Lung (tissue), 12 donors: ENCODE measurements around the gene ACHE. TPM values are rescaled to one million over a fixed set of nuclear protein-coding genes. Genes with fewer than 3 reads are reported as not detected.

ENCODE experiments used
- ATAC-seq: fragments of 200-7000 bp; cut with Tn5 transposase; one replicate; pipeline ENCODE4 v1.9.1; 2020; ENCODE audit warnings: moderate number of reproducible peaks; ENCODE audit not compliant: insufficient read depth, low FRiP score
- DNase-seq, 3 donors: peaks; one replicate each; pipeline ENCODE4 v3.0.0-alpha.2; 2013 to 2017
- H3K27ac ChIP-seq, 2 donors: one replicate each; pipeline ENCODE4 v1.5.1; 2013; ENCODE audit warnings: mild to moderate bottlenecking in 2 of 2, moderate library complexity in 2 of 2, control low read depth in 1 of 2, inconsistent platforms in 1 of 2, low read depth in 1 of 2, low read length in 1 of 2
- H3K27me3 ChIP-seq, 3 donors: one replicate each; pipeline ENCODE4 v1.5.1; 2013; ENCODE audit warnings: low read length in 2 of 3; ENCODE audit not compliant: control insufficient read depth in 3 of 3, insufficient read depth in 3 of 3
- H3K36me3 ChIP-seq, 4 donors: one replicate each; pipeline ENCODE4 v1.5.1; 2013; ENCODE audit warnings: low read length in 4 of 4, mild to moderate bottlenecking in 1 of 4, moderate library complexity in 1 of 4; ENCODE audit not compliant: control insufficient read depth in 4 of 4, insufficient read depth in 4 of 4
- H3K4me1 ChIP-seq, 5 donors: one replicate each; pipeline ENCODE4 v1.5.1; 2013; ENCODE audit warnings: low read length in 5 of 5, mild to moderate bottlenecking in 2 of 5, moderate library complexity in 1 of 5; ENCODE audit not compliant: control insufficient read depth in 5 of 5, insufficient read depth in 5 of 5
- H3K4me3 ChIP-seq: one replicate; pipeline ENCODE4 v1.5.1; 2013; ENCODE audit warnings: mild to moderate bottlenecking, control low read depth, moderate library complexity
- H3K9ac ChIP-seq, 2 donors: one replicate each; pipeline ENCODE4 v1.5.1; 2013; ENCODE audit warnings: low read length in 2 of 2, control low read depth in 1 of 2; ENCODE audit not compliant: insufficient read depth in 1 of 2
- H3K9me3 ChIP-seq, 4 donors: one replicate each; pipeline ENCODE4 v1.5.1; 2013; ENCODE audit warnings: low read length in 3 of 4, mild to moderate bottlenecking in 1 of 4, moderate library complexity in 1 of 4; ENCODE audit not compliant: control insufficient read depth in 4 of 4, insufficient read depth in 3 of 4
- CTCF ChIP-seq: IDR thresholded peaks from 2 replicates; pipeline ENCODE4 v1.5.1; 2012; ENCODE audit warnings: mild to moderate bottlenecking; ENCODE audit errors: control extremely low read depth, extremely low read depth
- WGBS, 2 donors: extraction: QIAGEN DNeasy Blood & Tissue Kit; methylation state at CpG; one replicate each; pipeline ENCODE4 v1.1.7; 2013; 5-methylcytosine and 5-hydroxymethylcytosine counted together
- polyA plus RNA-seq, 2 donors: library from polyadenylated mRNA; stranded (reverse); fragments of 200-250 nt; gene quantifications; one replicate each; pipeline ENCODE4 v1.2.1, GENCODE V29; 2013
- total RNA-seq, 2 donors: library from RNA; depleted of rRNA in 1 of 2; stranded (reverse); fragments of >200 nt in 1 of 2; gene quantifications; one replicate each; pipeline ENCODE4 v1.2.1, GENCODE V29; 2014 to 2021
- donor health status: control.
- donor health status: control.
- donor health status: Bipolar disorder and iron deficiency.
- donor health status: healthy.
- donor health status: DM: yes; HTN: yes; CAD: no.

Gene ACHE
- total and polyA plus RNA-seq, 4 donors = 2.6 to 8.2 (median 6.7) TPM

- H3K9ac ChIP-seq = peak overlapping the region; percentile 46 to 83
- peak overlapping the region; percentile 96 for H3K4me3 ChIP-seq
- H3K4me1 ChIP-seq = peaks cover 3 to 20% (median 12%) of the 10 kb centered on the region in 5 donors
- no peaks in the 10 kb centered on the region for H3K27me3 ChIP-seq
- peak; percentile 13 for ATAC-seq
- DNase-seq = peak in 1 of 3 donors; percentile 47
- 0% methylated on average over 35 to 39 of the region's 39 CpGs for WGBS, 2 donors
- H3K9me3 ChIP-seq = no peaks in the 10 kb centered on the region
- H3K36me3 ChIP-seq = peaks cover 2 to 37% (median 30%) of the 10 kb centered on the region in 4 donors
- no peak for TF ChIP-seq CTCF
- peak overlapping the region; percentile 84 to 91 for H3K27ac ChIP-seq
These were observed 20.3 kb downstream of the ACHE start for GRCh38 chr7:100875356-100875751.

GRCh38 chr7:100874577-100875355, 20.9 kb downstream of the ACHE start, which contains the start of gene SRRT:
TSS of gene SRRT (plus strand) at chr7:100875103. CDS start at chr7:100875591, 488 bp downstream.
- WGBS, 2 donors = 3 to 5% methylated on average over 68 to 79 of the region's 79 CpGs
- Histone ChIP-seq H3K27me3 (no peaks in the 10 kb centered on the region), H3K36me3 (peaks cover 2 to 35% (median 28%) of the 10 kb centered on the region in 4 donors), H3K9me3 (no peaks in the 10 kb centered on the region), H3K27ac (peak within 1 kb of the TSS; percentile 92 to 98), H3K9ac (peak within 1 kb of the TSS; percentile 57 to 94), H3K4me3 (peak within 1 kb of the TSS; percentile 96), H3K4me1 (peaks cover 3 to 20% (median 12%) of the 10 kb centered on the region in 5 donors)
- DNase-seq = peak; percentile 99 to 100 (median 99)
- peak; percentile 98 for ATAC-seq
- TF ChIP-seq CTCF = peak; percentile 3

GRCh38 chr7:100874300-100874576, 21.4 kb downstream of the ACHE start:
- H3K36me3 ChIP-seq = peaks cover 2 to 34% (median 27%) of the 10 kb centered on the region in 4 donors
- no peaks in the 10 kb centered on the region for H3K27me3 ChIP-seq
- H3K4me3 ChIP-seq = peak overlapping the region; percentile 81
- H3K4me1 ChIP-seq = peaks cover 3 to 20% (median 12%) of the 10 kb centered on the region in 5 donors
- TF ChIP-seq CTCF = no peak
- no peak for DNase-seq
- peak overlapping the region; percentile 92 to 98 for H3K27ac ChIP-seq
- H3K9me3 ChIP-seq = no peaks in the 10 kb centered on the region
- ATAC-seq = no peak
- H3K9ac ChIP-seq = peak overlapping the region; percentile 57 to 94
- 60 to 74% methylated on average over 8 of the region's 8 CpGs for WGBS, 2 donors
